SHP77 (cell line): ENCODE measurements around the gene CPXM2.

ENCODE experiments used
- DNase-seq, 2 experiments: peaks; one replicate each; lab custom pipeline; 2025; lab: John Stamatoyannopoulos, UW

Gene CPXM2

DNA sequence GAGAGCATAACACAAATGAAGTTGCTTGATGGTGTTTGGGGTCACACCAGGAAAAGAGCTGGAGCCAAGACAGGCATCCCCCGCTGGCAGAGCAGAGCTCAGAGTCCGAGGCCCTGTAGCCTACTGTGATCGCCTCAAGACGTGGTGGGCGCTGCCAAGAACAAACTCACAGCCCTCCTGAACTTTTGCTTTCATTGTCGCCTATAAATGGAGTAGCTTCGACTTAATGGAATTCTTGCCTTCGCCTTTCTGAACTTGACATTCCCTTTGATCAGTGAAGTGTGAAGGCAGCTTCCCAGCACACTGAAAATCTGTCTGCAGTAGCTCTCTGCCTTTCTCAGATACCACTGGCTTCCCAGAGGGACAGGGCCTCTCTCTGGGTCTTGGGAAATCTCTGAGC, 21.3 kb downstream of the CPXM2 start:
- DNase-seq: no peak

DNA sequence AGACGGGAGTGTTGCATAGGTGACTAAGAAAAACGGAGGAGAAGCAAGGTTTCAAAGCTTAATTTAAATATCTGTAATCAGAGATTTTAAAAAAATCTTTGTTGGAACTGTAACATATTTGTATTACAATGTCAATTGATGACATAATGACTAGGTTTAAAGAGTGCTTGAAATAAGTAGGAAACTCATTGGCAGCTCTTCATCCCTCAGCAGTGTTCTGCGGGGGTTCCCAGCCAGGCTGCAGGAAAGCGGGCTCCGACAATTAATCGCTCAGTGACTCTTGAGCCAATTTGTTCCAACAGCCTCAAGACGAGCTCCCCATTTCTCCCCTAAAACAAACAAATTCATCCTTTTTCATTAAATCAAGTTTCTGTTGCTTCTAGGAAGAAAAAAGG, 22.6 kb downstream of the CPXM2 start:
- no peak for DNase-seq

DNA sequence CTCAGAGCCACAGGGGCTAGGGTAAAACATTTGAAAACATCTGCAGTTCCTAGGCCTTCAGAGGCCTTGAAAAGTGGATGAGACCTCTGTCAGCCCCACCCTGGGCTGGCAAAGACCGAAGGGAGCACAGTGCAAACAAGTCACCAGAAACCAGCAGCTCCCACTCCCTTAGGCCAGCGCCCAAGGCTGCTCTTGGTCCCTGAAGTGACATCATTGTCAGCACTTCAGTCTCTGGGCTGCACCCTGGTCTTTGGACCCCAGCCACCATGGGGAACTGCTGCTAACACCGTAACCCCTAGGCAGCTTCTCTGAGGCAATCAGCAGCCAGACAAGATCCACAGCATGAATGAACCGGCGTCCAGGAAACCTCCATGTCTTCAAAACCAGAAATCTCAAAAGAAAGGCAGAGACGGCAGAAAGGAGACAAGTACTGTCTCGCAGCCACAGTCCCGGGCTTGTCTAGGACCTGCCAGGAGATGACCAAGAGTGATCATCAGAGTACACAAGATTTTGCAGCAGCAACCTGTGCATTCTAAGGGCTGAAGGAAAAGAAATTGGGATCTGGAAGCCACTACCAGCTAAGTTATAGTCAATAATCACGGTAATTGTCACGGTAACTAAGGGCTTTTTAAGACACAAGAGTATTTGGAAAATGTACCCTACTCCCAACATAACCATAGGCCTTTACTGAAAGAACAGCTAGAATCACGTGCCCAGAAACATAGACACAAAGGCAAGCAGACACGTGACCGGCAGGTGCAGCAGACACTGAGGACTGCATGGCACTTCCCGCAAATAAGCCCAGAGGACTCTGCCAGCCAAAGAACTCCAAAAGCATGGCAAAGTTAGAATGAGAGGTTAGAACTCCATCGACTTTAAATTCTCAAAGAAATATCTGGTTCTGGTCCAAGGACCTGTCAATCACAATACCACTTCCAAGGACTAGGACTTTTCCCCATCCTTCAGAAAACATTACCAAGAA, 23.3 kb downstream of the CPXM2 start:
- peak in 1 of 2 experiments; percentile 59 for DNase-seq

DNA sequence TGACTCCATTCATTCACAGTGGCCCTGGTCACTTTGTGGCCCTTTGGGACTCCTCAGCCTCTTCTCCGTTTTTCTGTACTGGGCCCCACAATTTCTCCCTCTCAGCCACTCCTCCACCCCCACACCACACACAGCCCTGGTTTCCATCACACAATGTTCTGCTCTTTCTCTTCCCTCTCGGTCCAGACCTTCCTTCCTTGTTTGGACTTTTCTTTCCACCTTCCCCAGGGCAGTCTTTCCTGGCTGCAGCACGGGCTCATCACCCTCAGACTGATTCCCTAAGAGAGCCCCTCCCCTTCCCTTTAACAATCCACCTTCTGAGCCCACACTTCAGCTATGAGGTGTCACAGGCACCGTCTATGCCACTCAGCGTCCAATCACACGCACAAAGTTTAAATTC, 25.7 kb downstream of the CPXM2 start:
- DNase-seq: no peak

DNA sequence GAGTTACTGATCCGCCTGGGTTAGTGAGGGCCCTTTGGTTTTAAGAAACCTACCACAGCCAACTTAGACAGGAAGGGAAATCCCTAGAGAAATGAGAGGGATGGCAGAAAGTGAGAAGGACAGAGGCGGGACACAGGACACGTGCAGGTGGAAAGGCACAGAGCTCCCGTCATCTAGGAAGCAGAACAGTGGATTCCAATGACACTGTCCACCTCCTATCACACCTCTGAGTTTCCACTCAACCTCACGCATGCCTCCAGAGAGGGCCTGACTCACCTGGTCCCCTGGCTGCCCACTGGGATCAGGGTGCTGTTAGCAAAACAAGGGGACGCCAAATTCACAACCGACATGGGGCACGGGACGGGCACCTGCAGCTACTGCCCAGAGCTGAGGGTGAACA, 26.3 kb downstream of the CPXM2 start:
- DNase-seq: no peak

DNA sequence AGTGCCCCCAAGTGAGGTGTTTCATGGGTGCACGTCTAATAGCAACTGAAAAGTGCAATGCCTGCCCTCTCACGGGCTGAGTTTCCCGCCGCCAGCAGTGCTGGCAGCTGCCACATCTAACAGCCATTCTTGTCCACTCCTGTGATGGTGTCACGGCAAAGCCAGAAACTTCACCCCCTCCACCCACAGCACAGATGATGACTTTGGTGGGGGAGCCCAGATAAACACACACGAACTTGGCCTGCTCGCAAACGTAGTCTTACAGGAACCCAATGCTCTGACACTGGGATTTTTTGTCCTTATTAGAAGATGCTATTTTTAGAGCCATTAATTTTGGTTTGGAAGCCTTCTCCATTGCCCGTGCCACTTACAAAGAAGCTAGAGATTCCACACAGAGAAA, 26.7 kb downstream of the CPXM2 start:
- DNase-seq: no peak

DNA sequence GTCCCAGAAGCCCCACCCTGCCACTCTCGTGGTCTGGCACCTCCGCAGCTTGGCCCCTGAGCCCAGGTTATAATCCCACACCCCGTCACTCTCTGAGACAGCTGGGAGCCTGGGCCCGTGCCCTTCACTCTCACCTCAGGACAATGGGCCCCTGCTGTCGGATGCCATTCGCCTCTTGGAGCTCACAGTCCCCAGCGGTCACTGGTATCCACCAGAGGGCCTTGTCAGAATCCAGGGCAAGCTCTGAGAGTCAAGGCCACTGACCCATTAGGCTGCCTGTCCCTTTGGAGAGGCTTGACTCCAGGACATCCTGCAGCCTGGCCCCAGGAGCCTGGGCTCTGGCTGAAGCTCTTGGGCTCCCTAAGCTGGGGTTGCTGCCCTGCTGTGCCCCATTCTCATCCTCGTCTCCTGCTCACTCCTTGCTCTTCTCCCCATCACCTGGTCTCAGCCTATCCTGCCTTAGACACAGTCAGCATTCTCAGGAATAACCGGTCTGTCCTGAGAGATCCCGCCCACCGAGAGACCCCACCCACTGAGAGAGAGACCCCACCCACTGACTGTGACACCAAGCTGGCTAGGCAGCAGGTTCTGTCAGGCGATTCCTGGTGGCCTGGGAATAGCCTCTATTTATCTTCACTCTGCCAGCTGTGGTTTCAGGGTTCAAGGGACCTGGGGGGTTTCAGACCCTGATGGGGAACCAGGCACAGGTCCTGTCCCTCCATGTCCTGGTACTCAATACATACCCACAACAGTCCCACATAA, 27.7 kb downstream of the CPXM2 start:
- DNase-seq: no peak

DNA sequence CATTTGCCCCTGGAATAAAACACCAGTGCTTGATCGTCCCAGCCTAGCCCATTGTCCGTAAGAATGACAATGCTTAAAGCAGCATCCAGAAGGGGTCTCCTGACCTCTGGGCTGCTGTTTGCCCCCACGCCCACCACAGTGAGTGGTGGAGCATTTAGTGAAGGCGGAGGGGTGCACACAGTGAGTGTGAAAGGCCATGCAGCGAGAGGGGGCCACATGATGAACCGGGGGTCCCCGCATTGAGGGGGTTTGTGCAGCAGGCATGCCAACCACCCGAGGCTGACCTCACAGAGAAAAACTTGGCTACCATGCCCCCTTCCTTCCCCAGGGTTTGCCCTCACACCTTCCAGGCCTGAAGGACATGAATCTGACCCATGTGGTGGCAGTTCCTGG, 28.4 kb downstream of the CPXM2 start:
- DNase-seq: no peak

DNA sequence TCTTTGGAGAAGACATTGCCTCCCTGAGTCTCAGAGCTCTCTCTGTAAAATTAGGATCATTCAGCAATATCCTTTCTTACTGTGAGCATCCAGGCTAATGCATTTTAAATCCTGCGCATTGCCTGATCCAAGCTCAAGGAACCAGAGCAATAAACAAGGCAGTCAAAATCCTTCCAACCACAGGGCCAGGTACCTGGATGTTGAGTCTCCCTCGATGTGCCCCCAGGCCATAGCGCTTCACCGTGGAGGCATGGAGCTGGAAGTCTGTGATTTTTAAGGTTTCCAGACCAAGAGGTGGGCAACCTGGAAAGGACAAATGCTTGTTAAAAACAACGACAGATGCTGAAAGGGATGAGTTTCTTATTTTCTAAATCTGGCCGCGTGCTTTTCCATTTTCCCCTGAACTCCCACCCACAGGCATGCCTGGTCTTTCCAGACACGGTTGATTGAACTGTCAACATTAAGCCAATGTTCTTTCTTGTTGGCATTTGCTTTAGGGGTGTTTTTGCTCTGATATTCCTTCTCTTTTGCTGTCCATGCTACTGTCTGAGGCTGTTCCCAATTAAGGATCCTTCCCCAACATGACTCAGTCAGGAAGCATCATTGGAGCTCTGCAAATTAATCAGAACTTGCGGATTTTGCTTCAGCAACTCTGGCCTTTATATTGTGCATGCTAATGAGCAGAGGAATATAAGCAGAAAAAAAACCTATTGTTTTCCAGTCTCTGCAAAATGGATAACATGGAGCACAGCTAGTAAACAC, 29.0 kb downstream of the CPXM2 start:
- DNase-seq: no peak

DNA sequence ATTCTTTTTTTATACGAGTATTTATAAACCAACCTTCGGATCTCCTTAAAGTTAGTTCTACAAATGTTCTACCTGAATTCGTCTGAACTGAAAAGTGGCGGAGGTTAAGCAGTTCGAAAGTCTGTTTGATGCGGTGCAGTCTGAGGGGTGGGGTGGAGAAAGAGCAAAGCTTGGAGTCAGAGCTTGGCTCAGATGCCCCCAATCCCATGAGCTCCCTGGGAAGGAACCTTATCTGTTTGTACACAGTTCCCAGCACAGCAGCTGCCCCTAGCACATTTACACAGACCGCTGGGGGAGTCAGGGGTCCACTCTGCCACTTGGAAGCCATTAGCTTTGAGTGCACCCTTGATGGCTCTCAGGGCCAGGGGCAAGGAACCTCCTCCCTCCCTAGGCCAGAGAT, 30.8 kb downstream of the CPXM2 start:
- DNase-seq: no peak

DNA sequence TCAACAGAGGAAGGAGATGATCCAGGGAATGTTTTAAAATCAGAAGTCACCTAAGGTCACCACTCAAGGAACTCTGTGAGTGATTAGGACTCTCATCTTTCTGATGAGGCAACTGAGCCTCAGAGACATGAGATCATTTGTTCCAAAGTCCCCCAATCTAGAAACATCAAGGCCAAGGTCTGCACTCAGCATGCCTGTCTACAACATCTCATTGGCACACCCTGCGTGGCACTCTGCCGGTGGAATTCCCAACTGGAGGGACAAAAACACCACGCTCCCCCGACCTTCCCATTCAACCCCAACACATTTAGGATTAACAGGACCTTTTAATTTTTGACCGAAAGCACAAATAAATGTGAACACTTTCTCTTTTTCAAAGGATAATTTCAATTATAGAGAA, 31.4 kb downstream of the CPXM2 start:
- no peak for DNase-seq

DNA sequence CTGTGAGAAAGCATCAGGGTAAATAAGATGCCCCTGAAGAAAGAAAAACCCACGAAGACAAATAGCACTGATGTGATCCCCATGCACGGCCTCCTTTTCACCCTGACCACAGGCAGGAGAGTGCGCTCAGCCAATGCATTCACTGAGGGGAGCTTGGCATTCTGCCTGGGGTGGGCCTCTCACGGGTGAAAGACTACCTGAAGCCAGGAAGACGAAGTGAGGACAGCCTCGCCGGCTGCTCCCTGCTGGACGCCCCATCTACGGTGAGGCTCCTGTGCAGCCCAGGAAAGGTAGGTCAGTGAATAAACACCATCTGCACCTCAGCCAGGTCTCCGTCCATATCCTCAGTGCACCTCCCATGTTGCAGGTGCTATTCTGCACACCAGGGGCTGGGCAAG, 32.0 kb downstream of the CPXM2 start:
- DNase-seq: no peak

DNA sequence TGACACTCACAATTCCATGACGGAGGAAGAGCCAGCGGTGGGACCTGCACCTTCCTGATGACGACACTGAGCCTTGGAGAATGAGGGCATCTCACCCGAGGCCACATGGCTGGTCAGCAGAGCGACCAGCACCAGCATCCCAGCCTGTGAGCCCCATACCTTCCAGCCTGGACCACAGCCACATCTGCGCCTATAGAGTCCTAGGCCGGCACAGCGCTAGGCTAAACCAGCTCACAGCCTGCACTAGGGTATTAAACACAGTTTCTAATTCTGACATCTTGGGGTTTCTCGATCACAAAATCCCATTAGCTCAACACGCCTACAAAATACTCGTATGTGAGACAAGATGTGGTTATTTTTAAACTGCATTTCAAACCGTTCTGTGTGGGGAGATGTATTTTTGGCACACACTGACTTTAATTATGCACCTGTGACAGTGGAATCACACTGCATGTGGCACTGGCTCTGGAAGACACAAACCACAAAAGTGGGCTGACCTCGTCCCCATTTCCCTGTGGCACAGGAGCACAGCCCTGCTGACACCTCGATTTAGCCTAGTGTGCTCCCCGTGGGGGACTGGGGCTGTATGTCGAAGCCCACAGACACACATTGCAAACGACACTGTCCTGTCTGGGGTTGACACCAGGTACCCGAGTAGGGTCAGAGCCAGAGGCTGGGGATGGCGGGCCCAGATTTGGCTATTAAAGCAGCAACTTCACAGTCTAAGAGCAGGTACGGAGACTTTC, 32.5 kb downstream of the CPXM2 start:
- DNase-seq: no peak

DNA sequence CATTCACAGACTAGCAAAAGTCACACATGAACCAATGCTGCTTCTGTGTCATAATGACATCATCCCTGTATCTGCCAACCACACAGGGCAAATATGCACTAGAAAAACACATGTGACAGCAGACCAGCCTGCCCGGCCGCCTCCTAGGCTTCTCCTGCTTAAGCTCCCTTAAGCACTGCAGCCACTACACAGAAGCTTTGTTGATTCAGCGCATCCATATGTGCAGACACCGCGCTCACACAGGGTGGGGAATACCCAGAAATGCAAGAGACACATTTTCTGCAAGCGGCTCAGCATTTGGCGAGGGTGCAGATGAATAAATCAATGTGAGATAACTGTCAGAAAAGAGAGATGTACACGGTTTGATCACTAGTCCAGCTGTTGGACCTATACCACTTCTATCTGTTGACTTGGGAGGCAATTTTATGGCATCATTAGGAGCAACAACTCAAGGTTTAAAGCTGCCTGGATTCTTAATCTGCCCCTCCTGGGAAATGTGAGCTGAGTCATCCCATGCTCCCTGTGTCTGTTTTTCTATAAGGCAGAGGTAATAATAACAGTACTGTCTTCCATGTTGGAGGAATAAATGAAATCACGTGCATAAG, 33.4 kb downstream of the CPXM2 start:
- peak in 1 of 2 experiments; percentile 7 for DNase-seq

DNA sequence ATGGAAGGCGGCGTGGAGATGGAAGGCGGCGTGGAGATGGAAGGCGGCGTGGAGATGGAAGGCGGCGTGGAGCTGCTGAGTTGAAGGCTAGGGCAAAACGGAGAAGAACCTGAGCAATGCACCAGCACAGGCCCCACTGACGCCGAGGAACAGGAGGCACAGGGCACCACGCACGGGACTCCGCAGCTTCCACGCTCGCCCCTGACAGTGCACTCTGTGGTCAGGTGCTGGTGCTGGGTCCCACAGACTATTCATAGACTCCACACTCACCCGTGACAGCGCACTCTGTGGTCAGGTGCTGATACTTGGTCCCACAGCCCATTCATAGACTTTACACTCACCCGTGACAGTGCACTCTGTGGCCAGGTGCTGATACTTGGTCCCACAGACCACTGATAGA, 34.0 kb downstream of the CPXM2 start:
- DNase-seq: no peak

DNA sequence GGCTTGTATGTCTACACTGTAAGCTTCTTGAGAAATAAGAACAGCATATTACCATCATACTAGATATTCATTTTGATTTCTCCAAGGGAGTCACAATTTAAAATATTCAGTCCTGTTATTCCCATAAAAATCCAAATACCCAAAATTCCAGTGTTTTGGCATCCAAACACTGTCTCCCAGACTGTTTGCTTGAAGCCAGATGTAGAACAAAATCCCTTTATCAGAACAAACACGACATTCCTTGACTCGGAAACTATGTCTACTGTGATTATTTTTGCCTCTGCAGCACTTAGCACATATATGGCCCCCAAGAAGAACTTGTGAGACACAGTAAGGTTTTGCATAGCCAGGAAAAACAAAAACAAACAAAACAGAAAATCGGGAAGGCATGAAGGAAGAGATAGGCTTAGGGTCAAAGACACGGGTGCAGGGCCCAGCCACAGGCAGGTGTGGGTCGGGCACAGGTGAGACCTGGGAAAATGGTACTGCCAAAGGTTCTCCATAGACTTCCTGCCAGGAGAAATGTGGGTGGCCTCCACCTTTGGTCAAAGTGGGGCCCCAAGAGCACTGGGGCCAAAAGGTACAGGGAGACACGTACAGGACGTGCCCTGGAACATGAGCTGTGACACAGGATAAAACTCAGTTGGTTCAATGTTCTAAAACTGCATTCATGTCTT, 36.5 kb downstream of the CPXM2 start:
- no peak for DNase-seq

DNA sequence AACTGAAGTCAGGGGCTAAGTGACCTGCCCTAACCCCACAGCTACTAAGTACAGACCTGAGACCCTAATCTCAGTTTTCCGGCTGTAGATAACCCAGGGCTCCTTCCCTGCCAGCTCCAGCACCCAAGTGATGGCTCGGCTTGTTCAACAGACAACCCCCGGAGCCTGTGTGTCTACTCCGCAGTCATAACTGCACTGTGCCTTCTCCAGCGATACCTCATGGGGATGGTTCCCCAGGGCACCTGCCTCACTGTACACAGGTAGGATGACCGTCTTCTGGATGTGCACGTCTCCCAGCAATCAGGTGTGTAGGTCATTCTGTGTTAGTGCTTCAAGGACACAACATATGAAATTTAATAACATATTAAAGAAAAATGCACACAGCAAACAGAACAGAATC, 37.1 kb downstream of the CPXM2 start:
- no peak for DNase-seq

DNA sequence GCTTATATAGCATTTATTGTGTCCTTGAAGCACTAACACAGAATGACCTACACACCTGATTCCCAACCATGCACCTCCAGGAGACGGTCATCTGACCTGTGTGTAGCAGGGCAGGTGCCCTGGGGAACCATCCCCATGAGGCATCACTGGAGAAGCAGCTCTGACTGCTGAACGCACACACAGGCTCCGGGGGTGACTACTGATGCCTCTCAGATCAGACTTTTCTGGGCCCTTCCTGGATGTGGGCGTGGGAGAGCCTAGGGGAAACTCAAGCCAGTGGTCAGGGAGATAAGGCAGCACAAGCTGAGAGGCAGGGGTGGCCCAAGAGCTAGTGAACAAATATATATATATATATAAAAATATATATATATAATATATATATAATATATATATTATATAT, 37.6 kb downstream of the CPXM2 start:
- no peak for DNase-seq

DNA sequence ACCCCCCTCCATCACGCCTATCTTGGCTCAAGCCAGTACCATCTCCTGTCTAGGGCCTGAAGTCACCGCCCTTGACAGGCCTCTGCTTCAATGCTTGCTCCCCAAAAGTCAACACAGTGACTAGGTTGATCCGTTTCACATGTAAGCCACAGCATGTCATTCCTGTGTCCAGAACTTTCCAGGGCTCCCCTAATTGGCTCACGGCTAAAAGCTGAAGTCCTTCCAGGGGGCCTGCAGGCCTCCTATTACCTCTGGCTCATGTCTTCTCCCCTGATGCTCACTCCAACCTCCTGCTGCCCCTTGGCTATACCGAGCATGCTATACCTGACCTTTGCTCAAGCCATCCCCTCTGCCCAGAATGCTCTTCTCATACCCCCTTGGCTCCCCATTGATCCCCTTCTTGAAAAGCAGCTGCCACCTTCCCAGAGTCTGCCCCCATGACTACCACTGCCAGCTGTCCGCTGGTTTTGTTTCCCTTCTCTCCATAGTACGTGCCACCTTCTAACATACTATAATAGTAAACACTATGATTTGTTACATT, 39.1 kb downstream of the CPXM2 start:
- DNase-seq: no peak
